ENCODE data around the gene COL3A1.

COL3A1 gene

GRCh38 chr2:189020179-189020578, 46.0 kb downstream of the COL3A1 start:
- DNase-seq: no peak

- no peak for DNase-seq
These were observed 47.9 kb downstream of the COL3A1 start for GRCh38 chr2:189022053-189022481.

- no peak for DNase-seq
These were observed 48.3 kb downstream of the COL3A1 start for GRCh38 chr2:189022492-189022891.

- no peak for DNase-seq
These were observed 50.9 kb downstream of the COL3A1 start for GRCh38 chr2:189024901-189025618.

- DNase-seq: no peak
These were observed 63.3 kb downstream of the COL3A1 start for GRCh38 chr2:189037518-189037917.

GRCh38 chr2:189045836-189046235, 71.7 kb downstream of the COL3A1 start:
- DNase-seq: no peak

- no peak for DNase-seq
These were observed 72.1 kb downstream of the COL3A1 start for GRCh38 chr2:189046320-189046719.

- no peak for DNase-seq
These were observed 73.2 kb downstream of the COL3A1 start for GRCh38 chr2:189047171-189047888.

GRCh38 chr2:189048189-189048588, 74.0 kb downstream of the COL3A1 start:
- no peak for DNase-seq

- no peak for DNase-seq
These were observed 75.6 kb downstream of the COL3A1 start for GRCh38 chr2:189049709-189050164.

- no peak for DNase-seq
These were observed 76.1 kb downstream of the COL3A1 start for GRCh38 chr2:189050165-189050712.

- DNase-seq: no peak
These were observed 82.3 kb downstream of the COL3A1 start for GRCh38 chr2:189056200-189057106.

GRCh38 chr2:189057316-189057715, 83.1 kb downstream of the COL3A1 start:
- DNase-seq: no peak

GRCh38 chr2:189060096-189060642, 86.0 kb downstream of the COL3A1 start:
- DNase-seq: peak; percentile 70
